Measurements from ENCODE around the gene MVD.
"Not testable (repeated sequence)": the region's sequence is repeated elsewhere in the genome, so short reads cannot be mapped to it uniquely, and the experiment has no call there.

The MVD gene

GRCh38 chr16:88616320-88616719, 46.6 kb downstream of the MVD start:
- in situ Hi-C loops (cut with MboI; ENCODE audit: low pct_unique_long_range_greater_than_20kb, low sequenced_read_pairs, unreplicated experiment): no loop called here
- no peak for DNase-seq (ENCODE audit: low spot score)
- no peak for TF ChIP-seq CTCF (IDR thresholded peaks at IDR 0.05; ENCODE audit: extremely low read depth, insufficient read depth, missing control alignments)

GRCh38 chr16:88614818-88615580, 47.9 kb downstream of the MVD start:
- in situ Hi-C loops (cut with MboI; ENCODE audit: low pct_unique_long_range_greater_than_20kb, low sequenced_read_pairs, unreplicated experiment): no loop called here
- no peak for DNase-seq (ENCODE audit: low spot score)
- no peak for TF ChIP-seq CTCF (IDR thresholded peaks at IDR 0.05; ENCODE audit: extremely low read depth, insufficient read depth, missing control alignments)

GRCh38 chr16:88613911-88614817, 48.7 kb downstream of the MVD start:
- DNase-seq (ENCODE audit: low spot score): no peak
- in situ Hi-C loops (cut with MboI; ENCODE audit: low pct_unique_long_range_greater_than_20kb, low sequenced_read_pairs, unreplicated experiment): no loop called here
- TF ChIP-seq CTCF (IDR thresholded peaks at IDR 0.05; ENCODE audit: extremely low read depth, insufficient read depth, missing control alignments): no peak

- TF ChIP-seq CTCF (IDR thresholded peaks at IDR 0.05; ENCODE audit: extremely low read depth, insufficient read depth, missing control alignments): no peak
- no peak for DNase-seq (ENCODE audit: low spot score)
- in situ Hi-C loops (cut with MboI; ENCODE audit: low pct_unique_long_range_greater_than_20kb, low sequenced_read_pairs, unreplicated experiment): no loop called here
These were observed 49.6 kb downstream of the MVD start for GRCh38 chr16:88613293-88613692.

GRCh38 chr16:88610909-88611812, 51.7 kb downstream of the MVD start:
- in situ Hi-C loops (cut with MboI; ENCODE audit: low pct_unique_long_range_greater_than_20kb, low sequenced_read_pairs, unreplicated experiment): no loop called here
- TF ChIP-seq CTCF (IDR thresholded peaks at IDR 0.05; ENCODE audit: extremely low read depth, insufficient read depth, missing control alignments): no peak
- DNase-seq (ENCODE audit: low spot score): no peak

GRCh38 chr16:88610080-88610479, 52.8 kb downstream of the MVD start:
- in situ Hi-C loops (cut with MboI; ENCODE audit: low pct_unique_long_range_greater_than_20kb, low sequenced_read_pairs, unreplicated experiment): no loop called here

GRCh38 chr16:88609426-88609825, 53.5 kb downstream of the MVD start:
- in situ Hi-C loops (cut with MboI; ENCODE audit: low pct_unique_long_range_greater_than_20kb, low sequenced_read_pairs, unreplicated experiment): not testable (repeated sequence)

More at GRCh38 chr16:88610080-88610479, 52.8 kb downstream of the MVD start:
- TF ChIP-seq CTCF (IDR thresholded peaks at IDR 0.05; ENCODE audit: extremely low read depth, insufficient read depth, missing control alignments): no peak
- DNase-seq (ENCODE audit: low spot score): no peak

More at GRCh38 chr16:88609426-88609825, 53.5 kb downstream of the MVD start:
- DNase-seq (ENCODE audit: low spot score): not testable (repeated sequence)

Measured in GM13977 (cell line).